H1 (cell line): ENCODE measurements around the gene MILR1. TPM values are rescaled to one million over a fixed set of nuclear protein-coding genes. Genes with fewer than 3 reads are reported as not detected.
A peak's percentile ranks its signal among the peaks of the same experiment; 100 is the strongest.

Source experiments
- CTCF ChIA-PET: fragments of 300-600 bp; sonication (Branson Sonifier 250); formaldehyde crosslinking; loops from one replicate; lab custom pipeline; 2021; ENCODE audit not compliant: partially characterized antibody; lab: Charles Lee
- POLR2A ChIA-PET: fragments of 300-600 bp; sonication (Branson Sonifier 250); formaldehyde crosslinking; loops from one replicate; lab custom pipeline; 2021; ENCODE audit warnings: inconsistent platforms; ENCODE audit not compliant: partially characterized antibody; lab: Charles Lee
- DNase-seq, 2 experiments: peaks; one replicate each; pipeline versions ENCODE4 v3.0.0 to v3.0.0-alpha.2; 2010 to 2022; ENCODE audit warnings: low spot score in 2 of 2, low read depth in 1 of 2, mixed read lengths in 1 of 2
- FAIRE-seq: peaks from 2 replicates; lab custom pipeline; 2011; peaks lifted over from hg19 to GRCh38; lab: Jason Lieb, UNC
- H2AFZ ChIP-seq: 2 replicates; pipeline ENCODE4 v1.8.1; 2012; ENCODE audit warnings: low read length, inconsistent platforms
- H2AK5ac ChIP-seq: 2 replicates; pipeline ENCODE4 v1.6.1; 2013; ENCODE audit warnings: low read depth, low read length
- H2BK120ac ChIP-seq: replicated peaks from 2 replicates; pipeline ENCODE3; 2013; ENCODE audit warnings: low read depth, low read length, inconsistent platforms
- H2BK12ac ChIP-seq: 2 replicates; pipeline ENCODE4 v1.6.1; 2013; ENCODE audit warnings: low read depth, low read length
- H2BK15ac ChIP-seq: 2 replicates; pipeline ENCODE4 v1.6.1; 2013; ENCODE audit warnings: low read length
- H2BK20ac ChIP-seq: 2 replicates; pipeline ENCODE4 v1.6.1; 2013; ENCODE audit warnings: low read length
- H2BK5ac ChIP-seq: 2 replicates; pipeline ENCODE4 v1.6.1; 2013; ENCODE audit warnings: low read depth, low read length
- H3K14ac ChIP-seq: 2 replicates; pipeline ENCODE4 v1.6.1; 2013; ENCODE audit warnings: inconsistent platforms; ENCODE audit not compliant: insufficient read length
- H3K18ac ChIP-seq: 2 replicates; pipeline ENCODE4 v1.6.1; 2013; ENCODE audit warnings: low read length; ENCODE audit errors: extremely low read depth
- H3K23ac ChIP-seq: 2 replicates; pipeline ENCODE4 v1.6.1; 2013; ENCODE audit warnings: inconsistent platforms; ENCODE audit not compliant: insufficient read length
- H3K23me2 ChIP-seq: 2 replicates; pipeline ENCODE4 v1.6.1; 2013; ENCODE audit warnings: low read depth, low read length
- H3K27ac ChIP-seq: 2 replicates; pipeline ENCODE4 v1.6.1; 2011; ENCODE audit warnings: low read depth, low read length, inconsistent platforms
- H3K27me3 ChIP-seq, 4 experiments: replicated peaks in 1 of 4; 1 replicate in 1 of 4; 2 replicates in 3 of 4; pipeline versions ENCODE4 v1.6.1 to v1.8.1; 2011 to 2013; ENCODE audit warnings: low read length in 3 of 4, mild to moderate bottlenecking in 3 of 4, inconsistent platforms in 2 of 4, mixed read lengths in 2 of 4, moderate library complexity in 1 of 4; ENCODE audit not compliant: control insufficient read depth in 3 of 4, insufficient read depth in 3 of 4; ENCODE audit errors: extremely low read depth in 1 of 4
- H3K36me3 ChIP-seq, 4 experiments: 2 replicates each; pipeline versions ENCODE4 v1.6.1 to v1.8.1; 2011 to 2013; ENCODE audit warnings: mild to moderate bottlenecking in 4 of 4, low read length in 3 of 4, moderate library complexity in 2 of 4, control low read depth in 1 of 4, inconsistent platforms in 1 of 4; ENCODE audit not compliant: insufficient read depth in 4 of 4, control insufficient read depth in 2 of 4
- H3K4ac ChIP-seq: replicated peaks from 2 replicates; pipeline ENCODE3; 2013; ENCODE audit warnings: low read length, low read depth, mixed read lengths, inconsistent platforms; ENCODE audit not compliant: insufficient read length
- H3K4me1 ChIP-seq, 4 experiments: replicated peaks in 1 of 4; 1 replicate in 1 of 4; 2 replicates in 3 of 4; pipeline versions ENCODE4 v1.6.1 to v1.8.1; 2011 to 2013; ENCODE audit warnings: low read length in 3 of 4, inconsistent platforms in 2 of 4, mixed read lengths in 1 of 4; ENCODE audit not compliant: insufficient read depth in 4 of 4, control insufficient read depth in 3 of 4
- H3K4me2 ChIP-seq, 2 experiments: 2 replicates each; pipeline versions ENCODE4 v1.6.1 to v1.8.1; 2011 to 2013; ENCODE audit warnings: low read depth in 2 of 2, low read length in 2 of 2, control low read depth in 1 of 2, inconsistent platforms in 1 of 2, mild to moderate bottlenecking in 1 of 2; ENCODE audit not compliant: insufficient read depth in 1 of 2
- H3K4me3 ChIP-seq, 4 experiments: fragments of 200-600, 300-600 bp in 1 of 4; sonication (generic), shearing (Covaris generic), sonication (Bioruptor Twin) in 1 of 4; 2 replicates each; pipeline versions ENCODE4 v1.5.1 to v1.8.1; 2011 to 2016; ENCODE audit warnings: low read length in 4 of 4, low read depth in 3 of 4, control low read depth in 2 of 4, inconsistent platforms in 2 of 4, mild to moderate bottlenecking in 2 of 4, mixed read lengths in 1 of 4, moderate library complexity in 1 of 4; ENCODE audit not compliant: insufficient read depth in 2 of 4; ENCODE audit errors: extremely low read depth in 1 of 4
- H3K56ac ChIP-seq: replicated peaks from 2 replicates; pipeline ENCODE3; 2013; ENCODE audit warnings: low read depth, mild to moderate bottlenecking, mixed read lengths, low read length, inconsistent platforms; ENCODE audit not compliant: insufficient read length
- H3K79me1 ChIP-seq: 2 replicates; pipeline ENCODE4 v1.6.1; 2013; ENCODE audit warnings: low read depth, low read length, control low read depth
- H3K79me2 ChIP-seq, 2 experiments: 2 replicates each; pipeline versions ENCODE4 v1.6.1 to v1.8.1; 2012 to 2013; ENCODE audit warnings: low read length in 2 of 2, mild to moderate bottlenecking in 2 of 2, inconsistent platforms in 1 of 2; ENCODE audit not compliant: insufficient read depth in 2 of 2, control insufficient read depth in 1 of 2
- H3K9ac ChIP-seq, 4 experiments: replicated peaks in 1 of 4; 1 replicate in 1 of 4; 2 replicates in 3 of 4; pipeline versions ENCODE4 v1.6.1 to v1.8.1; 2011 to 2013; ENCODE audit warnings: low read depth in 3 of 4, low read length in 3 of 4, control low read depth in 2 of 4, mild to moderate bottlenecking in 2 of 4, moderate library complexity in 2 of 4, inconsistent platforms in 1 of 4; ENCODE audit errors: extremely low read depth in 1 of 4
- H3K9me3 ChIP-seq, 2 experiments: 2 replicates each; pipeline versions ENCODE4 v1.6.1 to v1.8.1; 2012 to 2013; ENCODE audit warnings: mild to moderate bottlenecking in 2 of 2, moderate library complexity in 2 of 2, control low read depth in 1 of 2, inconsistent platforms in 1 of 2, low read depth in 1 of 2, low read length in 1 of 2, mixed read lengths in 1 of 2; ENCODE audit not compliant: insufficient read depth in 2 of 2
- H4K20me1 ChIP-seq, 2 experiments: replicated peaks in 1 of 2; 2 replicates each; pipeline versions ENCODE3 to v1.8.1; 2011 to 2013; ENCODE audit warnings: inconsistent platforms in 2 of 2, low read length in 2 of 2, mild to moderate bottlenecking in 1 of 2; ENCODE audit not compliant: insufficient read depth in 2 of 2, control insufficient read depth in 1 of 2
- H4K5ac ChIP-seq: 2 replicates; pipeline ENCODE4 v1.6.1; 2013; ENCODE audit warnings: low read length, low read depth, mixed read lengths, inconsistent platforms; ENCODE audit not compliant: insufficient read length
- H4K8ac ChIP-seq: 2 replicates; pipeline ENCODE4 v1.8.0; 2013; ENCODE audit warnings: mild to moderate bottlenecking, moderate library complexity, low read length, inconsistent platforms; ENCODE audit not compliant: insufficient read depth; ENCODE audit errors: extremely low read depth
- H4K91ac ChIP-seq: replicated peaks from 2 replicates; pipeline ENCODE3; 2013; ENCODE audit warnings: low read length, mixed read lengths, inconsistent platforms; ENCODE audit not compliant: insufficient read length
- MAFK ChIP-seq: IDR thresholded peaks from 2 replicates; pipeline ENCODE4 v1.6.1; 2012; ENCODE audit warnings: low read depth, mild to moderate bottlenecking, improper control_type of control experiment, low read length
- POLR2AphosphoS5 ChIP-seq: IDR thresholded peaks from 2 replicates; pipeline ENCODE4 v1.6.1; 2011; ENCODE audit warnings: low read depth, low read length
- WGBS, 2 experiments: shearing (Covaris generic) in 1 of 2; methylation state at CpG; one replicate each; pipeline versions ENCODE4 v1.1.6 to v1.1.7; 2013 to 2015; ENCODE audit warnings: low lambda C conversion rate in 2 of 2, mixed read lengths in 2 of 2, inconsistent platforms in 1 of 2, low coverage in 1 of 2, missing lambda C conversion rate in 1 of 2; ENCODE audit not compliant: insufficient replicate concordance in 2 of 2, insufficient coverage in 1 of 2, insufficient read length in 1 of 2; ENCODE audit errors: extremely low coverage in 1 of 2, missing lambda C conversion rate in 1 of 2; 5-methylcytosine and 5-hydroxymethylcytosine counted together
- polyA plus RNA-seq, 7 experiments: library from polyadenylated mRNA; depleted of rRNA in 3 of 7; stranded (reverse) in 5 of 7; unstranded in 2 of 7; fragments of >200 nt in 5 of 7; fragments of 200-250 nt in 2 of 7; gene quantifications; 1 replicate in 5 of 7; 2 replicates in 1 of 7; 4 replicates in 1 of 7; pipeline versions ENCODE4 v1.2.1 to v1.2.3, GENCODE V29; 2011 to 2013; ENCODE audit warnings: missing spikeins in 2 of 7, mixed read lengths in 2 of 7
- total RNA-seq: library from RNA; stranded (reverse); fragmentation: NEBNext Ultra II Directional; extraction: Animal tissue kit (Norgen Biotek cat#: 25700); gene quantifications from 2 replicates; pipeline ENCODE4 v1.2.1, GENCODE V29; 2021

Gene MILR1
- total and polyA plus RNA-seq, 2 of the 8 experiments (the other 6 are each of a cell fraction or from before 2014, with no cell fraction given), result not detected

DNA sequence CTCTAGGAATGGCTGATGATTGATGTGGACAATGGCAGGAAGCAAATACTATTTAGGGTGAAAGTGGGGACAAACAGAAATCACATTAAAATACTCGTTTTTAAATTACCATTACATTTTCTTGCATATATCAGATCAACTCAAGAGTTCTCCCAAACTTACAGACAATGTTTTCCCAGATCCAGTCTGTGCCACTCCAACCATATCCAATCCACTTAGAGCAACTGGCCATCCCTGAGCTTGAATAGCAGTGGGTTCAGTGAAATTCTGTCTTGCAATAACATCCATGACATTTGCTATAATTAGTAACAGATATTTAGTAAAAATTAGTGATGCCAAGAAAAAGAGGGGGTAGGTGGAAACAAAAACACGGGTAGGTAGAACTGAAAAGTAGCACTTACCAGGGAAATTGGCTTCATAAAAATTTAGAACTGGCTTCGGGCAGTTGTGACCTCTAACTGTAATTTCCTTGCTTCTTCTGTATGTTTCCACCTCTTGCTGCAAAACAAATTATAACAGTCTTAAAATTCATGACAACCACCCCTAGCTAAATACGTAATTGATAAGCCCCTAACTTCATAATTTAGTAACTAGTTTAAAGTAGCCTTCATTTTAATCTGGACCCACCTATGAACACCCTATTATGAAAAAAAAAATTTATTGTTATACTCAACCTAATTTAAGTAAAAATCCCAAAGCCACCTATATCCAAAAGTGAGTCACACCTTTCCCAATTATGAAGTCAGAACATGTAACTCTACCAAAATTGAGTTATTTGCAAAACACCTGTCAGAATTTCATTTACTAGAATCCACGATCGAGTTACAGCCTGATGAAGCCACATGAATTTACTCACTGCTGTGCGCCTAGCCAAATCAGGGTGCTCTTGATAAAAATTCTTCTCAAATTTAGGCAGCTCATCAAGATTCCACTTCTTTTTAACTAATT lies 55.2 kb downstream of the MILR1 start:
- Histone ChIP-seq H3K18ac (no peak overlapping the region), H3K27me3 (no peaks in the 10 kb centered on the region), H3K23ac (no peak overlapping the region), H3K27ac (no peak overlapping the region), H2AK5ac (no peak overlapping the region), H4K8ac (no peak overlapping the region; the same call in 1 of the 2 replicates), H3K56ac (no peak overlapping the region), H3K36me3 (peaks cover 47 to 69% (median 55%) of the 10 kb centered on the region in 4 experiments), H2BK12ac (no peak overlapping the region), H4K20me1 (peaks cover 14 to 30% of the 10 kb centered on the region in 2 experiments), H3K4me1 (peaks cover 0 to 9% (median 4%) of the 10 kb centered on the region in 4 experiments; a peak in 5 of 7 replicates), H2BK15ac (no peak overlapping the region), H2BK5ac (no peak overlapping the region), H4K91ac (no peak overlapping the region), H4K5ac (no peak overlapping the region), H3K4me2 (peak overlapping the region; percentile 75 to 85), H3K9ac (peak overlapping the region in 1 of 4 experiments; percentile 100; a peak in 3 of 7 replicates), H2AFZ (no peak overlapping the region), H3K4me3 (peak overlapping the region; percentile 95 to 99 (median 98)), H3K14ac (no peak overlapping the region), H3K79me1 (no peaks in the 10 kb centered on the region; the same call in 1 of the 2 replicates), H2BK20ac (no peak overlapping the region), H3K4ac (no peak overlapping the region), H3K23me2 (peaks cover 4% of the 10 kb centered on the region; the same call in 1 of the 2 replicates), H3K9me3 (no peaks in the 10 kb centered on the region), H3K79me2 (peaks cover 32 to 83% of the 10 kb centered on the region in 2 experiments), H2BK120ac (no peak overlapping the region)
- ChIA-PET POLR2A (interaction anchor here (0.6 to 7.2 kb wide), 27 partner anchors 10 to 358 kb away, joined by 3 to 320 read pairs (median 7); partner anchors contain the start of genes POLG2 and SMURF2), CTCF (interaction anchor here (1.1 to 1.2 kb wide), 2 partner anchors 15 to 30 kb away, joined by 3 read pairs; no protein-coding TSS in a partner anchor)
- WGBS, 2 experiments, result 79% methylated on average over 7 of the region's 7 CpGs; no CpG with 5 or more reads in 1 of the 2 experiments
- DNase-seq, result no peak
- FAIRE-seq, result no peak
- TF ChIP-seq POLR2AphosphoS5, result peak; percentile 69
- TF ChIP-seq MAFK, result no peak
- TF ChIP-seq, all 59 proteins: peak for 1
